Fibroblast of pulmonary artery (primary cell): Measurements from ENCODE around the gene NOP9.

Experiments used
- DNase-seq: peaks from one replicate; pipeline ENCODE4 v3.0.0-alpha.2; 2010; ENCODE audit warnings: low read depth
- H3K4me3 ChIP-seq: replicated peaks from 2 replicates; pipeline ENCODE4 v1.5.1; 2011; ENCODE audit warnings: low read depth, mild to moderate bottlenecking, control low read depth, low read length, moderate library complexity
- TF ChIP-seq, protein P1 (sequence below): IDR thresholded peaks from 2 replicates; pipeline ENCODE4 v1.5.1; 2011; ENCODE audit warnings: mild to moderate bottlenecking, control low read depth, low read length, inconsistent platforms; ENCODE audit errors: missing control alignments

NOP9 gene

DNA sequence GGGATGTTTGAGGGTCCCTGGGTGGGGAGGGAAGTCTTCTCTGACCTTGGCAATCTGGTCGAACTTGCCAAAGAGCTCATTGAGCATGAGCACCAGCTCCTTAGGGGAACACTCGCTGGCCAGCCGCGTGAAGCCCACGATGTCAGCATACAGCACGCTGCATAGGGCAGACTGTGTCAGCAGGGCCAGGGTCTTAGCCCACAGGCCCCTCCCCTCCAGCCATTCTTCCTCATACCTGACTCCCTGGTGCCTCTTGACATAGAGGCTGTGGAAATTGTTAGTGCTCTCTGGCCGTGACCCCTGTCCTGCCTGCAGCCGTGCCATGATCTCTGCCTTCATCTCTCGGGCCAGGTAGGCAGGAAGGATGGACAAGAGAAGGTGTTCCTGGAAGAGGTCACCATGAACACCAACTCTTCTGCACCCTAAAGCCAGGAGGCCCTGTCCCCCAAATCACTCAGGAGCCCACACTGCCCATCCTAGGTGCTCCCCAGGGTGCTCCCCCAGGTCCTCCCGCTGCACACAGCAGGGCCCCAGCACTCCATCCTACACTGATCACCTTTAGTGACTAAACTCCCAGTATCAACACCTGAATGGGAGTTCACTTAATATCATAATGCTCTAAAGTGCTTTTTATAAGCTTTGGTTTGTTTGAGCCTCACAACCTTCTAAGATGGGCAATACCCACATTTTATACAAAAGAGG, 31.5 kb downstream of the NOP9 start:
- no peak overlapping the region for H3K4me3 ChIP-seq
- TF ChIP-seq, protein P1, sequence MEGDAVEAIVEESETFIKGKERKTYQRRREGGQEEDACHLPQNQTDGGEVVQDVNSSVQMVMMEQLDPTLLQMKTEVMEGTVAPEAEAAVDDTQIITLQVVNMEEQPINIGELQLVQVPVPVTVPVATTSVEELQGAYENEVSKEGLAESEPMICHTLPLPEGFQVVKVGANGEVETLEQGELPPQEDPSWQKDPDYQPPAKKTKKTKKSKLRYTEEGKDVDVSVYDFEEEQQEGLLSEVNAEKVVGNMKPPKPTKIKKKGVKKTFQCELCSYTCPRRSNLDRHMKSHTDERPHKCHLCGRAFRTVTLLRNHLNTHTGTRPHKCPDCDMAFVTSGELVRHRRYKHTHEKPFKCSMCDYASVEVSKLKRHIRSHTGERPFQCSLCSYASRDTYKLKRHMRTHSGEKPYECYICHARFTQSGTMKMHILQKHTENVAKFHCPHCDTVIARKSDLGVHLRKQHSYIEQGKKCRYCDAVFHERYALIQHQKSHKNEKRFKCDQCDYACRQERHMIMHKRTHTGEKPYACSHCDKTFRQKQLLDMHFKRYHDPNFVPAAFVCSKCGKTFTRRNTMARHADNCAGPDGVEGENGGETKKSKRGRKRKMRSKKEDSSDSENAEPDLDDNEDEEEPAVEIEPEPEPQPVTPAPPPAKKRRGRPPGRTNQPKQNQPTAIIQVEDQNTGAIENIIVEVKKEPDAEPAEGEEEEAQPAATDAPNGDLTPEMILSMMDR, result no peak
- DNase-seq, result no peak

- no peak overlapping the region for H3K4me3 ChIP-seq
- DNase-seq, result no peak
Observed at GRCh38 chr14:24331731-24332267, 32.1 kb downstream of the NOP9 start.

GRCh38 chr14:24332268-24332993, 32.8 kb downstream of the NOP9 start:
- peak; percentile 65 for DNase-seq
- TF ChIP-seq, protein P1, result peak; percentile 76
- peak overlapping the region; percentile 7 for H3K4me3 ChIP-seq

More at GRCh38 chr14:24331731-24332267, 32.1 kb downstream of the NOP9 start:
- TF ChIP-seq, protein P1, result no peak

- TF ChIP-seq, protein P1, result no peak
- H3K4me3 ChIP-seq, result peak within 1 kb of the TSS; percentile 48
- no peak for DNase-seq
Observed at GRCh38 chr14:24334431-24335291, 35.0 kb downstream of the NOP9 start, which contains the start of gene ADCY4. TSS of gene ADCY4 (minus strand) at chr14:24335071. CDS start at chr14:24334652, 419 bp downstream.

- TF ChIP-seq, protein P1, result no peak
- DNase-seq, result no peak
- no peak overlapping the region for H3K4me3 ChIP-seq
Observed at GRCh38 chr14:24335461-24336171, 36.0 kb downstream of the NOP9 start.
